ENCODE results near the gene CREBL2.
"Not testable (repeated sequence)": the region's sequence is repeated elsewhere in the genome, so short reads cannot be mapped to it uniquely, and the experiment has no call there.

The CREBL2 gene

GRCh38 chr12:12599750-12600643, 11.7 kb upstream of the CREBL2 start:
- no peak for DNase-seq

- DNase-seq: no peak
Observed at GRCh38 chr12:12600659-12601058, 11.0 kb upstream of the CREBL2 start.

GRCh38 chr12:12604740-12605139, 6.9 kb upstream of the CREBL2 start:
- no peak for DNase-seq

- no peak for DNase-seq
Observed at GRCh38 chr12:12606781-12607589, 4.7 kb upstream of the CREBL2 start.

- DNase-seq: no peak
Observed at GRCh38 chr12:12608557-12608957, 3.1 kb upstream of the CREBL2 start.

GRCh38 chr12:12609692-12610091, 2.0 kb upstream of the CREBL2 start:
- DNase-seq: no peak

- no peak for DNase-seq
Observed at GRCh38 chr12:12610711-12611110, 965 bp upstream of the CREBL2 start.

GRCh38 chr12:12612358-12612757, 682 bp downstream of the CREBL2 start:
- DNase-seq: peak; percentile 38 to 77

- no peak for DNase-seq
Observed at GRCh38 chr12:12613344-12613743, 1.7 kb downstream of the CREBL2 start.

- no peak for DNase-seq
Observed at GRCh38 chr12:12614342-12614741, 2.7 kb downstream of the CREBL2 start.

GRCh38 chr12:12616512-12617310, 5.0 kb downstream of the CREBL2 start:
- no peak for DNase-seq

GRCh38 chr12:12618064-12618463, 6.4 kb downstream of the CREBL2 start:
- not testable (repeated sequence) for DNase-seq

- DNase-seq: no peak
Observed at GRCh38 chr12:12620730-12621315, 9.1 kb downstream of the CREBL2 start.

GRCh38 chr12:12622418-12622817, 10.7 kb downstream of the CREBL2 start:
- DNase-seq: no peak

- no peak for DNase-seq
Observed at GRCh38 chr12:12624498-12624992, 12.9 kb downstream of the CREBL2 start.

GRCh38 chr12:12626471-12626870, 14.8 kb downstream of the CREBL2 start:
- DNase-seq: no peak

GRCh38 chr12:12627308-12627827, 15.7 kb downstream of the CREBL2 start:
- DNase-seq: no peak

GRCh38 chr12:12628013-12628412, 16.3 kb downstream of the CREBL2 start:
- DNase-seq: no peak

- no peak for DNase-seq
Observed at GRCh38 chr12:12630850-12631249, 19.2 kb downstream of the CREBL2 start.

GRCh38 chr12:12635651-12636050, 24.0 kb downstream of the CREBL2 start:
- no peak for DNase-seq

- no peak for DNase-seq
Observed at GRCh38 chr12:12636641-12637040, 25.0 kb downstream of the CREBL2 start.

- DNase-seq: not testable (repeated sequence)
Observed at GRCh38 chr12:12639995-12640394, 28.3 kb downstream of the CREBL2 start.

Measured in NCI-H2081 (cell line).